Vagina (tissue), 2 donors: ENCODE data around the gene PTPRG.

Experiments
- POLR2A ChIP-seq, 2 donors: fragments of 450-650 bp; IDR thresholded peaks; one replicate each; pipeline ENCODE4 v1.6.1; 2017; ENCODE audit warnings: antibody characterized with exemption in 2 of 2, mild to moderate bottlenecking in 2 of 2, moderate library complexity in 2 of 2
- TF ChIP-seq, protein P1 (sequence below), 3 experiments: fragments of 450-650 bp in 2 of 3; fragments of 200-600 bp in 1 of 3; sonication (generic) in 1 of 3; IDR thresholded peaks; one replicate each; pipeline ENCODE4 v1.5.1; 2017 to 2019; ENCODE audit warnings: antibody characterized with exemption in 3 of 3, mild to moderate bottlenecking in 2 of 3, moderate library complexity in 2 of 3

DNA sequence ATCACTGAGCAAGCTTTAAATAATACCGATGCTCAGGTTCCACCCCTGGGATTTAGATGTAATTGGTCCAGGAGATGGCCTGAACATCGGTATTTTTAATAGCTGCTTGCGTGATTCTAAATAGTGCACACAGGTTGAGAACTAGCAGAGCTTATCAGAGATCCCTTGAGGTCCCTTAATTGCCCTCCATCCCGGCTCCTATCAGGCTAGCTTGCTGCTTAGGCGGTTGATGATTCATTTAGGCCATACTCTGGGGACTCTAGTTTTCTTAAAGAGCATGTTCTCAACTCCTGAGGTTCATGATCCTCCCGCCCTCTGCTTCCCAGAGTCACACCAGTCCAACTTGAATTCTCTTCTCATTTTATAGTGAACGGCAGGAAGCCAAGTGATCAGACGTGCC, 531.7 kb downstream of the PTPRG start:
- TF ChIP-seq, protein P1, sequence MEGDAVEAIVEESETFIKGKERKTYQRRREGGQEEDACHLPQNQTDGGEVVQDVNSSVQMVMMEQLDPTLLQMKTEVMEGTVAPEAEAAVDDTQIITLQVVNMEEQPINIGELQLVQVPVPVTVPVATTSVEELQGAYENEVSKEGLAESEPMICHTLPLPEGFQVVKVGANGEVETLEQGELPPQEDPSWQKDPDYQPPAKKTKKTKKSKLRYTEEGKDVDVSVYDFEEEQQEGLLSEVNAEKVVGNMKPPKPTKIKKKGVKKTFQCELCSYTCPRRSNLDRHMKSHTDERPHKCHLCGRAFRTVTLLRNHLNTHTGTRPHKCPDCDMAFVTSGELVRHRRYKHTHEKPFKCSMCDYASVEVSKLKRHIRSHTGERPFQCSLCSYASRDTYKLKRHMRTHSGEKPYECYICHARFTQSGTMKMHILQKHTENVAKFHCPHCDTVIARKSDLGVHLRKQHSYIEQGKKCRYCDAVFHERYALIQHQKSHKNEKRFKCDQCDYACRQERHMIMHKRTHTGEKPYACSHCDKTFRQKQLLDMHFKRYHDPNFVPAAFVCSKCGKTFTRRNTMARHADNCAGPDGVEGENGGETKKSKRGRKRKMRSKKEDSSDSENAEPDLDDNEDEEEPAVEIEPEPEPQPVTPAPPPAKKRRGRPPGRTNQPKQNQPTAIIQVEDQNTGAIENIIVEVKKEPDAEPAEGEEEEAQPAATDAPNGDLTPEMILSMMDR (IDR thresholded peaks at IDR 0.05), result no peak
- no peak for TF ChIP-seq POLR2A (IDR thresholded peaks at IDR 0.05)
